NOMO-1 treated with DMSO at 0.1 percent for 48 hours (cell line): ENCODE data around the gene LRRC36.

Experiments
- DNase-seq: peaks from one replicate; lab custom pipeline; 2025; ENCODE audit not compliant: unreplicated experiment; lab: John Stamatoyannopoulos, UW

LRRC36 gene

GRCh38 chr16:67388591-67388990 lies 62.0 kb downstream of the LRRC36 start:
- DNase-seq, result no peak

- DNase-seq, result peak; percentile 94
These were observed 63.5 kb downstream of the LRRC36 start for GRCh38 chr16:67389911-67390815.

- DNase-seq, result no peak
These were observed 64.3 kb downstream of the LRRC36 start for GRCh38 chr16:67390816-67391423.

GRCh38 chr16:67391424-67392300 lies 65.0 kb downstream of the LRRC36 start:
- no peak for DNase-seq

GRCh38 chr16:67392301-67393059 lies 65.9 kb downstream of the LRRC36 start:
- DNase-seq, result no peak

GRCh38 chr16:67393111-67393787 lies 66.6 kb downstream of the LRRC36 start, which contains the start of gene TPPP3:
TPPP3 (minus strand) TSS chr16:67393498; CDS start chr16:67391111, 2,387 bp downstream.
- peak; percentile 9 for DNase-seq

- DNase-seq, result no peak
These were observed 67.2 kb downstream of the LRRC36 start for GRCh38 chr16:67393788-67394154.

GRCh38 chr16:67394155-67395104 lies 67.8 kb downstream of the LRRC36 start:
- peak; percentile 73 for DNase-seq

- DNase-seq, result no peak
These were observed 68.5 kb downstream of the LRRC36 start for GRCh38 chr16:67395105-67395457.

- no peak for DNase-seq
These were observed 69.0 kb downstream of the LRRC36 start for GRCh38 chr16:67395458-67396158.

- DNase-seq, result no peak
These were observed 69.8 kb downstream of the LRRC36 start for GRCh38 chr16:67396159-67397035.

GRCh38 chr16:67397036-67397801 lies 70.6 kb downstream of the LRRC36 start:
- DNase-seq, result no peak

- no peak for DNase-seq
These were observed 71.4 kb downstream of the LRRC36 start for GRCh38 chr16:67397812-67398545.

GRCh38 chr16:67398546-67399217 lies 72.1 kb downstream of the LRRC36 start:
- no peak for DNase-seq

GRCh38 chr16:67399218-67399733 lies 72.7 kb downstream of the LRRC36 start:
- no peak for DNase-seq
